ENCODE results near the gene PDLIM4.
A peak's percentile ranks its signal among the peaks of the same experiment; 100 is the strongest.

PDLIM4 gene

GRCh38 chr5:132283423-132284043 is 26.0 kb downstream of the PDLIM4 start:
- Histone ChIP-seq H3K36me3 (ENCODE audit: control insufficient read depth in 1 of 2, insufficient read depth in 2 of 2, low read length in 2 of 2) (no peaks in the 10 kb centered on the region), H3K9me3 (ENCODE audit: control insufficient read depth in 1 of 2, low read length in 2 of 2) (no peaks in the 10 kb centered on the region)

GRCh38 chr5:132289097-132289496 is 31.6 kb downstream of the PDLIM4 start:
- Histone ChIP-seq H3K9me3 (ENCODE audit: control insufficient read depth in 1 of 2, low read length in 2 of 2) (no peaks in the 10 kb centered on the region), H3K4me1 (ENCODE audit: control insufficient read depth in 1 of 2, insufficient read depth in 2 of 2, low read length in 2 of 2) (peaks cover 12 to 17% of the 10 kb centered on the region in 2 donors), H3K36me3 (ENCODE audit: control insufficient read depth in 1 of 2, insufficient read depth in 2 of 2, low read length in 2 of 2) (no peaks in the 10 kb centered on the region), H3K27ac (ENCODE audit: low read depth, low read length) (no peak overlapping the region), H3K9ac (ENCODE audit: low read depth in 1 of 2, low read length in 2 of 2) (no peak overlapping the region), H3K4me3 (ENCODE audit: low read depth in 1 of 2, low read length in 2 of 2) (no peak overlapping the region), H3K27me3 (ENCODE audit: control insufficient read depth in 1 of 2, insufficient read depth in 2 of 2, low read length in 2 of 2) (no peaks in the 10 kb centered on the region)

More at GRCh38 chr5:132283423-132284043, 26.0 kb downstream of the PDLIM4 start:
- Histone ChIP-seq H3K4me3 (ENCODE audit: low read depth in 1 of 2, low read length in 2 of 2) (no peak overlapping the region), H3K27me3 (ENCODE audit: control insufficient read depth in 1 of 2, insufficient read depth in 2 of 2, low read length in 2 of 2) (no peaks in the 10 kb centered on the region), H3K9ac (ENCODE audit: low read depth in 1 of 2, low read length in 2 of 2) (no peak overlapping the region), H3K27ac (ENCODE audit: low read depth, low read length) (no peak overlapping the region), H3K4me1 (ENCODE audit: control insufficient read depth in 1 of 2, insufficient read depth in 2 of 2, low read length in 2 of 2) (peaks cover 10 to 11% of the 10 kb centered on the region in 2 donors)

GRCh38 chr5:132291026-132291425 is 33.5 kb downstream of the PDLIM4 start:
- Histone ChIP-seq H3K9ac (ENCODE audit: low read depth in 1 of 2, low read length in 2 of 2) (no peak overlapping the region), H3K36me3 (ENCODE audit: control insufficient read depth in 1 of 2, insufficient read depth in 2 of 2, low read length in 2 of 2) (no peaks in the 10 kb centered on the region)

GRCh38 chr5:132293066-132293991 is 35.8 kb downstream of the PDLIM4 start:
- Histone ChIP-seq H3K4me1 (ENCODE audit: control insufficient read depth in 1 of 2, insufficient read depth in 2 of 2, low read length in 2 of 2) (peaks cover 21 to 33% of the 10 kb centered on the region in 2 donors), H3K4me3 (ENCODE audit: low read depth in 1 of 2, low read length in 2 of 2) (peak overlapping the region; percentile 81 to 84)

More at GRCh38 chr5:132291026-132291425, 33.5 kb downstream of the PDLIM4 start:
- H3K4me3 ChIP-seq (ENCODE audit: low read depth in 1 of 2, low read length in 2 of 2): no peak overlapping the region
- H3K9me3 ChIP-seq (ENCODE audit: control insufficient read depth in 1 of 2, low read length in 2 of 2): no peaks in the 10 kb centered on the region
- H3K27ac ChIP-seq (ENCODE audit: low read depth, low read length): no peak overlapping the region
- peaks cover 20 to 33% of the 10 kb centered on the region in 2 donors for H3K4me1 ChIP-seq (ENCODE audit: control insufficient read depth in 1 of 2, insufficient read depth in 2 of 2, low read length in 2 of 2)
- no peaks in the 10 kb centered on the region for H3K27me3 ChIP-seq (ENCODE audit: control insufficient read depth in 1 of 2, insufficient read depth in 2 of 2, low read length in 2 of 2)

GRCh38 chr5:132293992-132294727 is 36.7 kb downstream of the PDLIM4 start, which contains the start of gene SLC22A4:
Gene SLC22A4, plus strand, starts transcription at chr5:132294394. Its CDS starts 223 bp downstream, at chr5:132294617.
- H3K27ac ChIP-seq (ENCODE audit: low read depth, low read length): peak within 1 kb of the TSS; percentile 97
- no peaks in the 10 kb centered on the region for H3K36me3 ChIP-seq (ENCODE audit: control insufficient read depth in 1 of 2, insufficient read depth in 2 of 2, low read length in 2 of 2)
- no peaks in the 10 kb centered on the region for H3K27me3 ChIP-seq (ENCODE audit: control insufficient read depth in 1 of 2, insufficient read depth in 2 of 2, low read length in 2 of 2)
- H3K4me1 ChIP-seq (ENCODE audit: control insufficient read depth in 1 of 2, insufficient read depth in 2 of 2, low read length in 2 of 2): peaks cover 23 to 33% of the 10 kb centered on the region in 2 donors
- H3K9ac ChIP-seq (ENCODE audit: low read depth in 1 of 2, low read length in 2 of 2): peak within 1 kb of the TSS; percentile 84 to 93
- no peaks in the 10 kb centered on the region for H3K9me3 ChIP-seq (ENCODE audit: control insufficient read depth in 1 of 2, low read length in 2 of 2)
- peak within 1 kb of the TSS; percentile 81 to 84 for H3K4me3 ChIP-seq (ENCODE audit: low read depth in 1 of 2, low read length in 2 of 2)

More at GRCh38 chr5:132293066-132293991, 35.8 kb downstream of the PDLIM4 start:
- Histone ChIP-seq H3K9me3 (ENCODE audit: control insufficient read depth in 1 of 2, low read length in 2 of 2) (no peaks in the 10 kb centered on the region), H3K9ac (ENCODE audit: low read depth in 1 of 2, low read length in 2 of 2) (peak overlapping the region; percentile 84 to 93), H3K27me3 (ENCODE audit: control insufficient read depth in 1 of 2, insufficient read depth in 2 of 2, low read length in 2 of 2) (no peaks in the 10 kb centered on the region), H3K27ac (ENCODE audit: low read depth, low read length) (peak overlapping the region; percentile 97), H3K36me3 (ENCODE audit: control insufficient read depth in 1 of 2, insufficient read depth in 2 of 2, low read length in 2 of 2) (no peaks in the 10 kb centered on the region)

GRCh38 chr5:132294728-132295504 is 37.4 kb downstream of the PDLIM4 start:
- peak overlapping the region; percentile 97 for H3K27ac ChIP-seq (ENCODE audit: low read depth, low read length)
- no peaks in the 10 kb centered on the region for H3K36me3 ChIP-seq (ENCODE audit: control insufficient read depth in 1 of 2, insufficient read depth in 2 of 2, low read length in 2 of 2)
- H3K9me3 ChIP-seq (ENCODE audit: control insufficient read depth in 1 of 2, low read length in 2 of 2): no peaks in the 10 kb centered on the region
- H3K27me3 ChIP-seq (ENCODE audit: control insufficient read depth in 1 of 2, insufficient read depth in 2 of 2, low read length in 2 of 2): no peaks in the 10 kb centered on the region
- peaks cover 27 to 35% of the 10 kb centered on the region in 2 donors for H3K4me1 ChIP-seq (ENCODE audit: control insufficient read depth in 1 of 2, insufficient read depth in 2 of 2, low read length in 2 of 2)
- peak overlapping the region; percentile 73 to 84 for H3K9ac ChIP-seq (ENCODE audit: low read depth in 1 of 2, low read length in 2 of 2)
- H3K4me3 ChIP-seq (ENCODE audit: low read depth in 1 of 2, low read length in 2 of 2): peak overlapping the region; percentile 81 to 84

GRCh38 chr5:132295505-132296411 is 38.3 kb downstream of the PDLIM4 start:
- peak overlapping the region in 1 of 2 donors; percentile 84 for H3K9ac ChIP-seq (ENCODE audit: low read depth in 1 of 2, low read length in 2 of 2)
- H3K27me3 ChIP-seq (ENCODE audit: control insufficient read depth in 1 of 2, insufficient read depth in 2 of 2, low read length in 2 of 2): no peaks in the 10 kb centered on the region
- H3K27ac ChIP-seq (ENCODE audit: low read depth, low read length): no peak overlapping the region
- peaks cover 35 to 43% of the 10 kb centered on the region in 2 donors for H3K4me1 ChIP-seq (ENCODE audit: control insufficient read depth in 1 of 2, insufficient read depth in 2 of 2, low read length in 2 of 2)
- H3K9me3 ChIP-seq (ENCODE audit: control insufficient read depth in 1 of 2, low read length in 2 of 2): no peaks in the 10 kb centered on the region
- peak overlapping the region; percentile 81 to 84 for H3K4me3 ChIP-seq (ENCODE audit: low read depth in 1 of 2, low read length in 2 of 2)
- H3K36me3 ChIP-seq (ENCODE audit: control insufficient read depth in 1 of 2, insufficient read depth in 2 of 2, low read length in 2 of 2): no peaks in the 10 kb centered on the region

GRCh38 chr5:132296412-132297016 is 39.0 kb downstream of the PDLIM4 start:
- Histone ChIP-seq H3K36me3 (ENCODE audit: control insufficient read depth in 1 of 2, insufficient read depth in 2 of 2, low read length in 2 of 2) (no peaks in the 10 kb centered on the region), H3K4me1 (ENCODE audit: control insufficient read depth in 1 of 2, insufficient read depth in 2 of 2, low read length in 2 of 2) (peaks cover 43 to 51% of the 10 kb centered on the region in 2 donors), H3K4me3 (ENCODE audit: low read depth in 1 of 2, low read length in 2 of 2) (peak overlapping the region; percentile 81 to 84), H3K27ac (ENCODE audit: low read depth, low read length) (no peak overlapping the region), H3K27me3 (ENCODE audit: control insufficient read depth in 1 of 2, insufficient read depth in 2 of 2, low read length in 2 of 2) (no peaks in the 10 kb centered on the region), H3K9me3 (ENCODE audit: control insufficient read depth in 1 of 2, low read length in 2 of 2) (no peaks in the 10 kb centered on the region), H3K9ac (ENCODE audit: low read depth in 1 of 2, low read length in 2 of 2) (peak overlapping the region in 1 of 2 donors; percentile 8)
